ENCODE measurements around the gene PPM1H.

Gene PPM1H

GRCh38 chr12:62751810-62752155 is 183.2 kb downstream of the PPM1H start:
- H3K27me3 Mint-ChIP-seq (ENCODE audit: low read depth) = peaks cover 8% of the 10 kb centered on the region
- H3K27ac Mint-ChIP-seq = no peak overlapping the region

GRCh38 chr12:62750941-62751809 is 183.8 kb downstream of the PPM1H start:
- H3K9me3 Mint-ChIP-seq = no peaks in the 10 kb centered on the region
- no peaks in the 10 kb centered on the region for H3K36me3 Mint-ChIP-seq (ENCODE audit: low read depth)
- H3K4me3 Mint-ChIP-seq = no peak overlapping the region
- peaks cover 8% of the 10 kb centered on the region for H3K27me3 Mint-ChIP-seq (ENCODE audit: low read depth)
- no peaks in the 10 kb centered on the region for H3K4me1 Mint-ChIP-seq (ENCODE audit: low read depth)
- no peak overlapping the region for H3K27ac Mint-ChIP-seq
- no peak for DNase-seq (ENCODE audit: low spot score)

More at GRCh38 chr12:62751810-62752155, 183.2 kb downstream of the PPM1H start:
- Mint-ChIP-seq H3K36me3 (ENCODE audit: low read depth) (no peaks in the 10 kb centered on the region), H3K9me3 (no peaks in the 10 kb centered on the region), H3K4me1 (ENCODE audit: low read depth) (no peaks in the 10 kb centered on the region), H3K4me3 (no peak overlapping the region)
- DNase-seq (ENCODE audit: low spot score) = no peak

GRCh38 chr12:62749586-62749985 is 185.4 kb downstream of the PPM1H start:
- Mint-ChIP-seq H3K27me3 (ENCODE audit: low read depth) (peaks cover 8% of the 10 kb centered on the region), H3K27ac (no peak overlapping the region), H3K4me3 (no peak overlapping the region), H3K4me1 (ENCODE audit: low read depth) (no peaks in the 10 kb centered on the region), H3K9me3 (no peaks in the 10 kb centered on the region), H3K36me3 (ENCODE audit: low read depth) (no peaks in the 10 kb centered on the region)
- DNase-seq (ENCODE audit: low spot score) = no peak

GRCh38 chr12:62748941-62749468 is 185.9 kb downstream of the PPM1H start:
- Mint-ChIP-seq H3K4me3 (no peak overlapping the region), H3K36me3 (ENCODE audit: low read depth) (no peaks in the 10 kb centered on the region), H3K27ac (no peak overlapping the region), H3K4me1 (ENCODE audit: low read depth) (no peaks in the 10 kb centered on the region), H3K9me3 (no peaks in the 10 kb centered on the region), H3K27me3 (ENCODE audit: low read depth) (peaks cover 8% of the 10 kb centered on the region)
- no peak for DNase-seq (ENCODE audit: low spot score)

- H3K4me1 Mint-ChIP-seq (ENCODE audit: low read depth) = no peaks in the 10 kb centered on the region
- no peaks in the 10 kb centered on the region for H3K9me3 Mint-ChIP-seq
- H3K4me3 Mint-ChIP-seq = no peak overlapping the region
- no peak overlapping the region for H3K27ac Mint-ChIP-seq
- H3K27me3 Mint-ChIP-seq (ENCODE audit: low read depth) = no peaks in the 10 kb centered on the region
- DNase-seq (ENCODE audit: low spot score) = no peak
- H3K36me3 Mint-ChIP-seq (ENCODE audit: low read depth) = no peaks in the 10 kb centered on the region
Observed at GRCh38 chr12:62744551-62744950, 190.4 kb downstream of the PPM1H start.

- H3K27ac Mint-ChIP-seq = no peak overlapping the region
- H3K4me3 Mint-ChIP-seq = no peak overlapping the region
- no peaks in the 10 kb centered on the region for H3K9me3 Mint-ChIP-seq
- no peak for DNase-seq (ENCODE audit: low spot score)
- no peaks in the 10 kb centered on the region for H3K27me3 Mint-ChIP-seq (ENCODE audit: low read depth)
- no peaks in the 10 kb centered on the region for H3K36me3 Mint-ChIP-seq (ENCODE audit: low read depth)
- H3K4me1 Mint-ChIP-seq (ENCODE audit: low read depth) = no peaks in the 10 kb centered on the region
Observed at GRCh38 chr12:62739266-62740015, 195.5 kb downstream of the PPM1H start.

GRCh38 chr12:62738616-62739015 is 196.3 kb downstream of the PPM1H start:
- no peak for DNase-seq (ENCODE audit: low spot score)
- Mint-ChIP-seq H3K4me1 (ENCODE audit: low read depth) (no peaks in the 10 kb centered on the region), H3K9me3 (no peaks in the 10 kb centered on the region), H3K4me3 (no peak overlapping the region), H3K27me3 (ENCODE audit: low read depth) (no peaks in the 10 kb centered on the region), H3K27ac (no peak overlapping the region), H3K36me3 (ENCODE audit: low read depth) (no peaks in the 10 kb centered on the region)

- Mint-ChIP-seq H3K4me1 (ENCODE audit: low read depth) (no peaks in the 10 kb centered on the region), H3K27me3 (ENCODE audit: low read depth) (no peaks in the 10 kb centered on the region), H3K9me3 (no peaks in the 10 kb centered on the region), H3K4me3 (no peak overlapping the region), H3K36me3 (ENCODE audit: low read depth) (no peaks in the 10 kb centered on the region), H3K27ac (no peak overlapping the region)
- DNase-seq (ENCODE audit: low spot score) = no peak
Observed at GRCh38 chr12:62738105-62738504, 196.8 kb downstream of the PPM1H start.

- Mint-ChIP-seq H3K4me1 (ENCODE audit: low read depth) (no peaks in the 10 kb centered on the region), H3K27me3 (ENCODE audit: low read depth) (no peaks in the 10 kb centered on the region), H3K27ac (no peak overlapping the region), H3K4me3 (no peak overlapping the region), H3K9me3 (no peaks in the 10 kb centered on the region), H3K36me3 (ENCODE audit: low read depth) (no peaks in the 10 kb centered on the region)
- DNase-seq (ENCODE audit: low spot score) = no peak
Observed at GRCh38 chr12:62737615-62738014, 197.3 kb downstream of the PPM1H start.

- no peaks in the 10 kb centered on the region for H3K27me3 Mint-ChIP-seq (ENCODE audit: low read depth)
- DNase-seq (ENCODE audit: low spot score) = no peak
- no peaks in the 10 kb centered on the region for H3K36me3 Mint-ChIP-seq (ENCODE audit: low read depth)
- H3K4me1 Mint-ChIP-seq (ENCODE audit: low read depth) = no peaks in the 10 kb centered on the region
- no peaks in the 10 kb centered on the region for H3K9me3 Mint-ChIP-seq
- no peak overlapping the region for H3K4me3 Mint-ChIP-seq
- no peak overlapping the region for H3K27ac Mint-ChIP-seq
Observed at GRCh38 chr12:62737188-62737587, 197.8 kb downstream of the PPM1H start.

- DNase-seq (ENCODE audit: low spot score) = no peak
- Mint-ChIP-seq H3K4me1 (ENCODE audit: low read depth) (no peaks in the 10 kb centered on the region), H3K9me3 (no peaks in the 10 kb centered on the region), H3K27ac (no peak overlapping the region), H3K36me3 (ENCODE audit: low read depth) (no peaks in the 10 kb centered on the region), H3K4me3 (no peak overlapping the region), H3K27me3 (ENCODE audit: low read depth) (no peaks in the 10 kb centered on the region)
Observed at GRCh38 chr12:62736596-62736995, 198.4 kb downstream of the PPM1H start.

- Mint-ChIP-seq H3K27ac (no peak overlapping the region), H3K4me3 (no peak overlapping the region), H3K9me3 (no peaks in the 10 kb centered on the region)
Observed at GRCh38 chr12:62732861-62733427, 202.0 kb downstream of the PPM1H start.

GRCh38 chr12:62731055-62731820 is 203.7 kb downstream of the PPM1H start:
- no peaks in the 10 kb centered on the region for H3K4me1 Mint-ChIP-seq (ENCODE audit: low read depth)

More at GRCh38 chr12:62732861-62733427, 202.0 kb downstream of the PPM1H start:
- no peaks in the 10 kb centered on the region for H3K27me3 Mint-ChIP-seq (ENCODE audit: low read depth)
- H3K36me3 Mint-ChIP-seq (ENCODE audit: low read depth) = no peaks in the 10 kb centered on the region
- DNase-seq (ENCODE audit: low spot score) = no peak
- no peaks in the 10 kb centered on the region for H3K4me1 Mint-ChIP-seq (ENCODE audit: low read depth)

More at GRCh38 chr12:62731055-62731820, 203.7 kb downstream of the PPM1H start:
- Mint-ChIP-seq H3K9me3 (no peaks in the 10 kb centered on the region), H3K4me3 (no peak overlapping the region), H3K27me3 (ENCODE audit: low read depth) (no peaks in the 10 kb centered on the region), H3K27ac (no peak overlapping the region), H3K36me3 (ENCODE audit: low read depth) (no peaks in the 10 kb centered on the region)
- DNase-seq (ENCODE audit: low spot score) = no peak

Data from T-helper 2 cell treated with Interferon-gamma antibody and Interleukin-4, amounts not matched to agents 5 μg/mL and 100 μg/mL, for 36 hours (primary cell).